ENCODE measurements around the gene DNAH2.

DNA sequence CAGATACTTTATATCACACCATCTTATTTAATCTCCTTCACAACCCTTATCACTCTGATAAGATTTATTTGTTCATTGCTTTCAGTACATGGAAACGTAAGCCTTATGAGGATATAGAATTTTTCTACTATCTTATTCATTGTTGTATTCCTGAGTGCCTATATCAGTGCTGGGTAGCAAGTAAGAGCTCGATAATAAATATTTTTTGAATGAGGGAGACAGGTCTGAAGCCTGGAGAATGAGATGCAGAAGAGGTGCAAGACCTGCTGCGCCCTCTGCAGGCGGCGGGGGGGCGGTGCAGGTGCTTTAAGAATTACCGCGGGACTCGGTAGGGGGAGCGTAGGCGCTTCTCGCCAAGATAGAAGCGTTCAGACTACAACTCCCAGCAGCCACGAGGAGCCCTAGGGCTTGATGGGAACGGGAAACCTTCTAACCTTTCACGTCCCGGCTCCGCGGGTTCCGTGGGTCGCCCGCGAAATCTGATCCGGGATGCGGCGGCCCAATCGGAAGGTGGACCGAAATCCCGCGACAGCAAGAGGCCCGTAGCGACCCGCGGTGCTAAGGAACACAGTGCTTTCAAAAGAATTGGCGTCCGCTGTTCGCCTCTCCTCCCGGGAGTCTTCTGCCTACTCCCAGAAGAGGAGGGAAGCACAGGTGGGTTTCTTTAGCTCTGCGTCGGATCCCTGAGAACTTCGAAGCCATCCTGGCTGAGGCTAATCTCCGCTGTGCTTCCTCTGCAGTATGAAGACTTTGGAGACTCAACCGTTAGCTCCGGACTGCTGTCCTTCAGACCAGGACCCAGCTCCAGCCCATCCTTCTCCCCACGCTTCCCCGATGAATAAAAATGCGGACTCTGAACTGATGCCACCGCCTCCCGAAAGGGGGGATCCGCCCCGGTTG is 29.4 kb upstream of the DNAH2 start, which contains the start of gene WRAP53:
- no peak for TF ChIP-seq EZH2 (IDR thresholded peaks at IDR 0.05; ENCODE audit: borderline replicate concordance, insufficient read depth, low read length, poor library complexity, severe bottlenecking)
- TF ChIP-seq, protein P1, sequence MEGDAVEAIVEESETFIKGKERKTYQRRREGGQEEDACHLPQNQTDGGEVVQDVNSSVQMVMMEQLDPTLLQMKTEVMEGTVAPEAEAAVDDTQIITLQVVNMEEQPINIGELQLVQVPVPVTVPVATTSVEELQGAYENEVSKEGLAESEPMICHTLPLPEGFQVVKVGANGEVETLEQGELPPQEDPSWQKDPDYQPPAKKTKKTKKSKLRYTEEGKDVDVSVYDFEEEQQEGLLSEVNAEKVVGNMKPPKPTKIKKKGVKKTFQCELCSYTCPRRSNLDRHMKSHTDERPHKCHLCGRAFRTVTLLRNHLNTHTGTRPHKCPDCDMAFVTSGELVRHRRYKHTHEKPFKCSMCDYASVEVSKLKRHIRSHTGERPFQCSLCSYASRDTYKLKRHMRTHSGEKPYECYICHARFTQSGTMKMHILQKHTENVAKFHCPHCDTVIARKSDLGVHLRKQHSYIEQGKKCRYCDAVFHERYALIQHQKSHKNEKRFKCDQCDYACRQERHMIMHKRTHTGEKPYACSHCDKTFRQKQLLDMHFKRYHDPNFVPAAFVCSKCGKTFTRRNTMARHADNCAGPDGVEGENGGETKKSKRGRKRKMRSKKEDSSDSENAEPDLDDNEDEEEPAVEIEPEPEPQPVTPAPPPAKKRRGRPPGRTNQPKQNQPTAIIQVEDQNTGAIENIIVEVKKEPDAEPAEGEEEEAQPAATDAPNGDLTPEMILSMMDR (IDR thresholded peaks at IDR 0.05; ENCODE audit: poor library complexity, severe bottlenecking): peak; percentile 100
- TF ChIP-seq POLR2AphosphoS5 (IDR thresholded peaks at IDR 0.05): peak; percentile 12
- TF ChIP-seq SMC3 (conservative IDR thresholded peaks at IDR 0.05; ENCODE audit: poor library complexity): peak; percentile 93
- no peak for TF ChIP-seq TAF1 (IDR thresholded peaks at IDR 0.05; ENCODE audit: low read depth)
